NCI-H1417 (cell line): Measurements from ENCODE around the gene CNOT6.
A peak's percentile ranks its signal among the peaks of the same experiment; 100 is the strongest.

ENCODE experiments used
- DNase-seq, 3 experiments: peaks; one replicate each; lab custom pipeline; 2025; lab: John Stamatoyannopoulos, UW

Gene CNOT6

DNA sequence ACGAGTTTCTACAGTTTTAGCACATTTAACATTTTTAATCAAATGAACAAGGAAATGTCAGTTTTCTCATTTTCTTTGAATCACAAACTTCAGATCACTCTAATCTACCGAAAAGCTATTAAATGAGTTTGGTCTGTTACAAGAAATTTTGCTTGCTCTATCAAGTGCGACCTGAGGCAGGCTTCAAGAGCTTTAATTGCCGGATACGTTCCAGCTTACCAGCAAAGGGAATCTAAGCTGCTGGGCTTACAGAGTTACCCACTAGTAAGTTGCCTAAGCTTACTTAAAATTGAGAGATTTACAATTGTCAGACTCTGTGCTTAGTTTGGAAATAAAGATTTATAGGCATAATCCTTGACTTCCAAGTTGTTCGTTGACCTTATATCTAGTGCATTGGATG lies 86.5 kb downstream of the CNOT6 start:
- DNase-seq = no peak

DNA sequence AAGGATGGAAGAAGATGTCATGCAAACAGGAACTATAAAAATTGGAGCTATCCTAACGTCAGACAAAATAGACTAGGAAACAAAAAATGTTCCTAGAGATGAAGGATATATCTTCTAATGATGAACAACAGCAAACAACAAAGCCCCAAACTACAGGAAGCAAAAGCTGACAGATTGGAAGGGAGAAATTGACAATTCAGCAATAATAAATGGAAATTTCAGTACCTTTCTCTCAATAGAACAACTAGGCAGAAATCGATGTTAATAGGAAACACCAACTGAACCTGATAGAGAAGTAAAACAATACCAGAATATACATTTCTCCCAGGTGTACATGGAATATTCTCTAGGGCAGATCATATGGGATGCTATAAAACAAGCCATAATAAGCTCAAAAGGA lies 89.6 kb downstream of the CNOT6 start:
- DNase-seq = no peak

GRCh38 chr5:180586204-180586603 lies 92.0 kb downstream of the CNOT6 start:
- no peak for DNase-seq

DNA sequence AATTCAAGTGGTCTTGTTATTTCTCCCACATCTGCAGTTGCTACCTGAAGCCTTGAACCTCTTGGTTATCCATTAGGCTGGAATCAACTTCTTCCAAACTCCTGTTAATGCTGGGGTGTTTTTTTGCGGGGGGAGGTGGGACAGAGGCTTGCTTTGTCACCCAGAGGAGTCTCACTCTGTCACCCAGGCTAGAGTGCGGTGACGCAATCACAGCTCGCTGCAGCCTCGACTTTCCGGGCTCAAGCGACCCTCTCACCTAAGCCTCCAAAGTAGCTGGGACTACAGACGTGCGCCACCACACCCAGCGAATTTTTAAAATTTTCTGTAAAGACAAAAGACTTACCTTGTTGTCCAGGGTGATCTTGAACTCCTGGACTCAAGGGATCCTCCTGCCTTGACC lies 92.7 kb downstream of the CNOT6 start:
- no peak for DNase-seq

GRCh38 chr5:180589771-180590542 lies 95.8 kb downstream of the CNOT6 start:
- DNase-seq = no peak

DNA sequence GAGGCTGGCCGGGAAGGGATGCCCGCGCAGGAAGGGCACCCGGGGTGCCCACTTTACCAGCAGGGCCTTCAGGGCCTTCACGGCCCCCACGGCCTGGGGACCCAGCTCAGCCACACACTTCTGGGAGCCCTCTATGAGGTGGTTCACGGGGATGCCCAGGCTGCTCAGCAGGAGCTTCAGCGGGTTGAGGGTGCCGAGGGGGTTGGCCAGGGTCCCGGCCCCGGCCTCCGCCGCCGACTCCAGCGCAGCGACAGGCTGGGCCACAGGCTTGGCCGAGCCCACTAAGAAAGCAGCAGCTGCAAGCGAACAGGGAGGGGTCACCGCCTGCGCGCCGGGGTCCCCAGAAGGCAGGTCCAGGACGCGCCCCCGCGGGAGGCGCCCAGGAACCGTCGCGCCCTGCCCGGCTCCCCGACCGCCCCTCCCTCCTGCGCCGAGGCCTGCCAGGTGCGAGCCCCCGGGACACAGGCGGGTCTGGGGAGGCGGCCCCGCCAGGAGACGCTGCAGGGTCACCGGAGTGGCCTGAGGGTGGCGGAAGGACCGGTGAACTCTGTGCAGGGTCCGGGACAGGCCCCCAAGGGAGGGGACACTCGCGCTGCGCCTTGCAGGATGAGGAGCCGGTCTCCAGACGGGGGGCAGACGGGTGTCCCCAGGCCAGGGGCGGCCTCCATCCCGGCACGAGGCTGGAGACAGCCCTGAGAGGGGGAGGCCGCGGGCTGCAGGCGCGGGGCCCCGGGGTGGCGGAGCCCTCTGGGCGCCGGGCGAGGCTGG lies 96.5 kb downstream of the CNOT6 start:
- peak in 2 of 3 experiments; percentile 5 to 31 for DNase-seq

GRCh38 chr5:180591311-180591887 lies 97.2 kb downstream of the CNOT6 start, which contains the start of gene SCGB3A1:
SCGB3A1 (minus strand) TSS chr5:180591499; CDS start chr5:180591462, 37 bp downstream.
- peak in 2 of 3 experiments; percentile 8 to 29 for DNase-seq

- no peak for DNase-seq
Measured at GRCh38 chr5:180592176-180592575, 98.0 kb downstream of the CNOT6 start.

- DNase-seq = no peak
Measured at GRCh38 chr5:180593446-180594206, 99.4 kb downstream of the CNOT6 start.

GRCh38 chr5:180594311-180595045 lies 100.3 kb downstream of the CNOT6 start:
- no peak for DNase-seq

DNA sequence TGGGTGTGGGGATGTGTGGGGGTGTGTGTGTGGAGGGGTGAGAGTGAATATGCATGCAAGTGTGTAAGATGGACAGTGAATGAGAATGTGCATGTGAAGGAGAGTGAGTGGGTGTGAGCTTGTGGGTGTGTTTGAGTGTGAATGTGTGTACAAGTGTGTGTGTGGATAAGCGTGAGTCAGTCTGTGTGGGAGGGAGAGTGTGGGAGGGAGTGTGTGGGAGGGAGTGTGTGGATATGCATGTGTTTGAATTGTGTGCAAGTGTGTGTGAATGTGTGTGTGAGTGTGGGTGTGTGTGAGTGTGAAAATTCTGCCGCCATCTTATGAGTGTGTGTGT lies 100.8 kb downstream of the CNOT6 start:
- DNase-seq = no peak

- no peak for DNase-seq
Measured at GRCh38 chr5:180595381-180596114, 101.4 kb downstream of the CNOT6 start.

GRCh38 chr5:180596115-180596667 lies 102.0 kb downstream of the CNOT6 start:
- no peak for DNase-seq

GRCh38 chr5:180596668-180597231 lies 102.6 kb downstream of the CNOT6 start:
- no peak for DNase-seq

- no peak for DNase-seq
Measured at GRCh38 chr5:180598316-180598701, 104.1 kb downstream of the CNOT6 start.

DNA sequence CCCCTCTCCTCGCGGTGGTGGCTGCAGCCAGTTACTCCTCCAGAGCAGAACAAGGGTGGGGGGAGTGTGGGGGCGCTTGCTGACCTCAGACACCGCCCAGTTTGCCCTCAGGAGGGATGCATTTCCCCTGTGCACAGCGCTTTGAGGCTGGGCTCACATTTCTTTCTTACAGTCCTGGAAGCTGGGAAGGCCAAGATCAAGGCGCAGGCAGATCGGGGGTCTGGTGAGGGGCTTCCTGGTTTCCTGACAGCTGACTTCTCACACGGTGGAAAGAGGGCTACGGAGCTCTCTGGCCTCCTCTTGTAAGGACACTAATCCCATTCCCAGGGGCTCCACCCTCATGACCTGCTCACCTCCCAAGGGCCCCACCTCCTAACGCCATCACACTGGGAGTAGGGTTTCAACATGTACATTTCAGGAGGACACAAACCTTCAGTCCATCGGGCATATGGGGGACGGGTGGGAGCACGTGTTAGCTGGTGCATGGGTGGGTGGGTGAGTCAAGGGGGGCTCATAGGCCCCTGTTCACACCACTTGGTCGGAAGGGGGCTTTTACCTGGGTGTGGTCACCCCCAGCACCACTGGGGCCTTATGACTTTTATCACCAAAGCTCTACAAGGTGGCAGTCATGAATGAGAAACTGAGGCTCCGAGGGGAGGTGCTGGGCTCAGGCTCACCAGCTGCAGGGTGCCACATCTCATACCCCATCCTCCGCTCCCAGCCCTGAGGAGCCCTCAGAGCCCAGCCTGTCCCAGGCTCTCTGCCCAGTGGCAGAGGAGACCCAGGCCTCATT lies 104.8 kb downstream of the CNOT6 start:
- no peak for DNase-seq

DNA sequence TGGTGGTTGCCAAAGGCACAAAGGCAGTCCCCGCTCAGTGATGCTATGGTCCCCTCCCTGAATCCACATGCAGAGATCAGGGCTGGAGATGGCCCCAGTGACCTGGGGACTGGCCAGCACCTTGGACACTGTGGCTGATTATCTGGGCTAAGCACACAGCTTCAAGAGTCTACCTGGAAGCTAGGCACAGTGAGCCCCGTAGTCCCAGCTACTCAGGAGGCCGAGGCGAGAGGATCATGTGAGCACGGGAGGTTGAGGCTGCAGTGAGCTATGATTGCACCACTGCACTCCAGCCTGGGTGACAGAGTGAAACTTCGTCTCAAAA lies 105.4 kb downstream of the CNOT6 start:
- no peak for DNase-seq

GRCh38 chr5:180599981-180600553 lies 105.9 kb downstream of the CNOT6 start:
- DNase-seq = no peak

- DNase-seq = no peak
Measured at GRCh38 chr5:180600554-180601041, 106.4 kb downstream of the CNOT6 start.
